NCI-H2227 (cell line): ENCODE data around the gene XPO5.
"Not testable (repeated sequence)": the region's sequence is repeated elsewhere in the genome, so short reads cannot be mapped to it uniquely, and the experiment has no call there.

Experiments
- DNase-seq: peaks from one replicate; lab custom pipeline; 2025; ENCODE audit not compliant: unreplicated experiment; lab: John Stamatoyannopoulos, UW

XPO5 gene

GRCh38 chr6:43575772-43576551 lies at the start of gene XPO5, which contains the start of gene POLH:
TSS of gene XPO5 (minus strand) at chr6:43576038. CDS start at chr6:43575864, 174 bp downstream.
TSS of gene POLH (plus strand) at chr6:43576185. CDS start at chr6:43582320, 6,135 bp downstream.
- DNase-seq, result peak; percentile 92

GRCh38 chr6:43625393-43625992 lies 49.7 kb upstream of the XPO5 start:
- no peak for DNase-seq

- DNase-seq, result no peak
These were observed 49.0 kb upstream of the XPO5 start for GRCh38 chr6:43624786-43625288.

- DNase-seq, result no peak
These were observed 48.3 kb upstream of the XPO5 start for GRCh38 chr6:43623880-43624785.

GRCh38 chr6:43622541-43622940 lies 46.7 kb upstream of the XPO5 start:
- no peak for DNase-seq

GRCh38 chr6:43621836-43622180 lies 46.0 kb upstream of the XPO5 start:
- DNase-seq, result no peak

- DNase-seq, result no peak
These were observed 45.4 kb upstream of the XPO5 start for GRCh38 chr6:43621078-43621835.

GRCh38 chr6:43616725-43617472 lies 41.1 kb upstream of the XPO5 start:
- no peak for DNase-seq

GRCh38 chr6:43614396-43614730 lies 38.5 kb upstream of the XPO5 start:
- DNase-seq, result no peak

GRCh38 chr6:43613721-43614395 lies 38.0 kb upstream of the XPO5 start:
- DNase-seq, result no peak

GRCh38 chr6:43610431-43610830 lies 34.6 kb upstream of the XPO5 start:
- no peak for DNase-seq

- DNase-seq, result no peak
These were observed 33.6 kb upstream of the XPO5 start for GRCh38 chr6:43609402-43609801.

- no peak for DNase-seq
These were observed 33.0 kb upstream of the XPO5 start for GRCh38 chr6:43608807-43609206.

GRCh38 chr6:43608310-43608763 lies 32.5 kb upstream of the XPO5 start:
- peak; percentile 73 for DNase-seq

GRCh38 chr6:43606019-43606418 lies 30.2 kb upstream of the XPO5 start:
- no peak for DNase-seq

- DNase-seq, result no peak
These were observed 28.3 kb upstream of the XPO5 start for GRCh38 chr6:43604174-43604573.

GRCh38 chr6:43600595-43600994 lies 24.8 kb upstream of the XPO5 start:
- no peak for DNase-seq

GRCh38 chr6:43593938-43594337 lies 18.1 kb upstream of the XPO5 start:
- no peak for DNase-seq

- DNase-seq, result not testable (repeated sequence)
These were observed 13.7 kb upstream of the XPO5 start for GRCh38 chr6:43589564-43589963.
